GM18907 (cell line): ENCODE results near the gene CDC6.

Experiments used
- ATAC-seq: cut with Tn5 transposase; IDR thresholded peaks from one replicate; pipeline ENCODE4 v1.9.1; 2021; ENCODE audit warnings: mild to moderate bottlenecking, moderate library complexity; ENCODE audit not compliant: unreplicated experiment

The CDC6 gene

DNA sequence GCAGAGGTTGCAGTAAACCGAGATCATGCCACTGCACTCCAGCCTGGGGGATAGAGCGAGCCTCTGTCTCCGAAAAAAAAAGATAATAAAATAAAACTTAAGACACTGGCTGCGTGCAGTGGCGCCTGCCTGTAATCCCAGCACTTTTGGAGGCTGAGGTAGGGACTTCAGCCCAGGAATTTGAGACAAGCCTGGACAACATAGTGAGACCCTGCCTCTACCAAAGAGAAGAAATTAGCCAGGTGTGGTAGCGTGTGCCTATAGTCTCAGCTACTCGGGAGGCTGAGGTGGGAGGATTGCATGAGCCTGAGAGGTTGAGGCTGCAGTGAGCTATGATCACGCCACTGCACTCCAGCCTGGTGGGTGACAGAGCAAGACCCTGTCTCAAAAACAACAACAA is 47.9 kb downstream of the CDC6 start:
- ATAC-seq = no peak

DNA sequence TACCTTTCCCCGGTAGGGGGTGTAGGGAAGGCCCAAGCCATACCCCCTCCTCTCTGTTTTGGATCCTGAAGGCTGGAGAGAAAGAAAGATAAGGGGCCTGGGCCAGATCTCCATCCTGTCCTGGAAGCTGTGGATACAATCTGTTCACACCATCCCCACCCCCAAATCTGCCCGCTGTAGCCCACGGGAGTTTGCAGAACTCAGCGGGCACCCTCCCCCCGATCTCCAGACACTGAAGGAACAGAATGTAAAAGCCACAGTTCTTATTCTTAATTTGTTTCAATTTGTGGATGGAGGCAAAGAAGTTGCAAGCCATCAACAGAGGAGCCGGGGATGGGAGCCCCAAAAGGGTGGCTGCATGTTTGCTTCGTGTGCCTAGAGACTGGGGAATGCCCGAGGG is 49.7 kb downstream of the CDC6 start:
- no peak for ATAC-seq

DNA sequence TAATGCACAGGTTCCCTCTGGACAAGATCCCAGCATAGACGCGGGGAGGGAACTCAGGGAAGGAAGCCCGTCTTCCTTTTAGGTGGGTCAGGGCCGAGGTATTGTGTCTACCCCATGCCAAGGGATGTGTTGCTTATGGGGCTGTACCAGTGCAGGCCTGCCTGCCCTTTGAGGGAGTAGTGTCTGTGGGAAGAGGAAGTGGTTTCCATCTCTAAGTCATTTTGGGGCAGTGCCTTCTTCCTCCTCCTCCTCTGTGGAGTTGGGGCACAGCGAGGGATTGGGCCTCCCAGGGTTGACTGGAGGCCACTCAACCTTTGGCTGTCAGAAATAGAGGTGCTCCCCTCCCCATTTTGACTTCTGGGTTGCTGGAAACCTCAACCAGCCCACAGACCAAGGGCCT is 50.4 kb downstream of the CDC6 start:
- no peak for ATAC-seq

DNA sequence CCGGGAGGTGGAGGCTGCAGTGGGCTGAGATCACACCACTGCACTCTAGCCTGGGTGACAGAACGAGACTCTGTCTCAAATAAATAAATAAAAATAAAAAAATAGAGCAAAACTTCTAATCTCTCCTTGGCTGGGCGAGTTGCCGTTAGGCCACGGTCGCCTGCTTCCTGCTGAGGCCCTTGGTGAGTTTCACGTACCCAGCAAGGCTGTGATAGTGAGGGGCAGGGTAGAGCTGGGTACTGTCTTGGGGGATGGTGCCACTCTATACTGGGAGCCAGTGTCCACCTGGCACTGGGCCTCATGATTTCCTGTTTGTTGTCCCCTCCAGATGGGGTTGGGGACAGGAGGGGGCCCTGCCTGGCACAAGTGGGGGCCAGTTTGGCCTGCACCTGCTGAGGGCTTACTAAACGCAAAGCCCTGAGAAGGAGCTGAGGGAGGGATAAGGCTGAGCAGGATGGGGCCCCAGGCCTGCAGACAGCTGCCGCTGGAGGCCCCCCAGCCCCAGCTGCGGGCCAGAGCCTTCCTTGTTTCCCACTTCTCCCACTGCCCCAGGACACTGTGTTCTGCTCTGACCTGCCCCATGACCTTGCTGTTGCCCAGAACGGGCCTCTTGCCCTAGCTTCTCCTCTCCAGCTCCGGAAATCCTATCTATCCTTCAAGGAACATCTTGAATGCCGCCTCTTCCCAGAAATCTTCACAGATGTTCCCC is 51.4 kb downstream of the CDC6 start:
- no peak for ATAC-seq

DNA sequence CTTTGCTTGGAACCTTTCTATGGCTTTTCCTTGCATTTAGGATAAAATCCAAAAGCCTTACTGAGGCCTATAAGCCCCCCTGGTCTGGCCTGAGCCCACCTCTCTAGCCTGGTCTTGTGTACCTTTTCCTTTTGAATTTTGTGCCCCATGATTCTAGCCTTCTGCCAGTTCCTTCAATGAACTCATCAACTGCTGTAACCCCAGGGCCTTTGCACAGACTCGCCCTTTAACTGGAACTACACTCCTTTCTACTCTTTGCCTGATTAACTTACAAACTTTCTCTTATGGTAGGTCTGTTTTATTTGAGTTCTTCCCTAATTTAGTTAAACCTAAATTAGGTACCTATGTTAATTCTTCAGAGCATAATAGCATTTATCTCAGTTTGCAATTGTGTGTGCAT is 52.6 kb downstream of the CDC6 start:
- ATAC-seq = no peak

DNA sequence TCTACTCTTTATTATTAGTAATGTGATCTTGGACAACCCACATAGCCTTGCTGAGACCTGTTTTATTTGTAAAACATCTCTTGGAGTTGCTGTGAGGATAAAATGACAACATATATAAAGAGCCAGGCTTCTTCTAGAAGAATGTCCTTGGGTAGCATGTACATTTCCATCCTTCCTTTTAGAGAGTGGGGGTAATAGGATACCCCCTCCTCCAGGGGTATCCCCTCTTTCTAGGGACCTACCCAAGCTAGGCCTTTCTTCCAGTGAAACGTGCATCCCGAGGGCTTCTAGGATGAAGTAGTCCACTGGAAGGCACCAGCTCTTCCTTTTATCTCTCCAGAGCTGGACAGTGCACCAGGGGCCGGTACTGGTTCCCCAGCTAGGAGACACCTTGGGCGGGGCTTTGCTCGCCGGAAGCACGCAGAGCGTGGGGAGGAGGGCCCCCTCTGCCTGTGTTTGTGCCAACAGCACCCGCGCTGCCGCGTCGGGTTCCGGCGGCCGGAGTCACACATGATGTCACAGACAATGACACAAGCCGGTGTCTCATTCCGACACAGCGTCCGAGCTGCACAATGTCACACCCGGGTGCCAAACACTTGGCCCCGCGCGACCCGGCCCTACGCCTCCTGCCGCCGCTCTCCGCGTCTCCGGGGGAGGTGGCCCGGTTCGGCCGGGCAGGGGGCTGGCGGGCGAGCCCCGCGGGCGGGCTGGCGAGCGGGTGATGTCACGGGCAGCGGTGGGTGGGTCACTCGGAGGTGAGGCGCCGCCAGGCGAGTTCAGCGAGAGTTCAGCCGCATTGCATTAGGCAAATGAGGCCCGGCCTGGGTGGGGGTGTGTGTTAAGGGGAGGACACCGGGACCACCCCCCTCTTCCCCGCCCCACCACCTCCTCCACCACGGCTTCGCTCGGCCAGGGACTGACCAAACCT is 53.5 kb downstream of the CDC6 start:
- peak; percentile 65 for ATAC-seq

DNA sequence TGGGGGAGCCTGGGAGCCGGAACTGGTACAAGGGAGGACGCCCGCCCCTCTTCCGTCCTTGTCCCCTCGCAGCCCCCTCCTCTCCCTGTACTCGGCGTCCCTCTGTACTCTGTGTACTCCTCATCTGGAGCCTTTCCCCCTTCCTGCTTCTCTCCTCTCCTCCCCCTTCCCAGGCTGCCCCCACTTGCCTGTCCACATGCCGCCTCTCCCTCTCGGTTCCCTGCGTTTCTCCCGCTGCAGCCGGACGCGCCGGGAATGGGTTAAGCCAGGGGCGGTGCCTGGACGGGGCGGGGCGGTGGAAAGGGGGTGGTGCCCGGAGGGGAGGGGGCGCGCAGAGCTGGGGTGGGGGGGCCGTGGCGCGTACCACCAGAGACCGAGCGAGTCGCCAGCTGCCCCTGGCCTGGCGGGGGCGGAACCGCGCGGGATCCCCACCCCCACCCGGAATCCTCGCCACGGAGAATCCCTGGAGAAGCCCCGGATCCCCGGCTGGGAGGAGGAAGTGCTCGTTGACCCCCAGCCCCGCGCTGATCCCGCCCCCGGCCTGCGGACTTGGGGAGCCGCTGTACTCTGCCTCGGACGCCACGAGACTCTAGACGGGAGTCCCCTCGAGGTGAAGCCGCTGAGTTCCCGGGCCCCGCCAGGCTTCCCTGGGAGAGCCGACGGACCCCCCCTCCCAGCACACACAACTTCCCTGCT is 54.3 kb downstream of the CDC6 start:
- ATAC-seq = no peak

DNA sequence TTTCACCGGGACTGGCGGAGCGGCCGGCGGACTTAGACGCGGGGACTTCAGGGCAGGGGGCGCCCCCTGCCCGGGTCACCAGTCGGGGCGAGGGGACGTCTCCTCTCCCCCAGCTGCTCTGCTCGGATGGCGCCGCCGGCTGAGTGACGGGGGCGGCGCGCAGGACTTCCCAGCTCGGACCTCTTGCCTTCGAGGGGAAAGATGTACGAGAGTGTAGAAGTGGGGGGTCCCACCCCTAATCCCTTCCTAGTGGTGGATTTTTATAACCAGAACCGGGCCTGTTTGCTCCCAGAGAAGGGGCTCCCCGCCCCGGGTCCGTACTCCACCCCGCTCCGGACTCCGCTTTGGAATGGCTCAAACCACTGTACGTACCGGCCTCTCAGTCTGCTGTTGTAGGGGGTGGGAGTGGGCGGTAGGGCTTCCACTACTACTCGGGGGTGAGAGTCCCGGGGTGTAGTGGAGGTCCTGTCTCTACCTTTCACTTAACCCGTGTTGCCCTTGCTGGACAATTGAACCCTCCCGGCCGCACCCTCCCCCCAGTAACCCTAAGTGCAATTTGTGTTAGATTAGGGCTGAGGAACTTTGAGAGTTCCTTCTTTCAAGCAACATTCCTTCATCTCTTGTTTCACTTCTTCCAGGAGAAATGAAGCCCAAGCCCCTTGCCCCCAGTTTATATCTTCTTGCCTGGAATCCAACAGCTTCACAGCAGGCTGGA is 55.0 kb downstream of the CDC6 start:
- ATAC-seq = no peak

DNA sequence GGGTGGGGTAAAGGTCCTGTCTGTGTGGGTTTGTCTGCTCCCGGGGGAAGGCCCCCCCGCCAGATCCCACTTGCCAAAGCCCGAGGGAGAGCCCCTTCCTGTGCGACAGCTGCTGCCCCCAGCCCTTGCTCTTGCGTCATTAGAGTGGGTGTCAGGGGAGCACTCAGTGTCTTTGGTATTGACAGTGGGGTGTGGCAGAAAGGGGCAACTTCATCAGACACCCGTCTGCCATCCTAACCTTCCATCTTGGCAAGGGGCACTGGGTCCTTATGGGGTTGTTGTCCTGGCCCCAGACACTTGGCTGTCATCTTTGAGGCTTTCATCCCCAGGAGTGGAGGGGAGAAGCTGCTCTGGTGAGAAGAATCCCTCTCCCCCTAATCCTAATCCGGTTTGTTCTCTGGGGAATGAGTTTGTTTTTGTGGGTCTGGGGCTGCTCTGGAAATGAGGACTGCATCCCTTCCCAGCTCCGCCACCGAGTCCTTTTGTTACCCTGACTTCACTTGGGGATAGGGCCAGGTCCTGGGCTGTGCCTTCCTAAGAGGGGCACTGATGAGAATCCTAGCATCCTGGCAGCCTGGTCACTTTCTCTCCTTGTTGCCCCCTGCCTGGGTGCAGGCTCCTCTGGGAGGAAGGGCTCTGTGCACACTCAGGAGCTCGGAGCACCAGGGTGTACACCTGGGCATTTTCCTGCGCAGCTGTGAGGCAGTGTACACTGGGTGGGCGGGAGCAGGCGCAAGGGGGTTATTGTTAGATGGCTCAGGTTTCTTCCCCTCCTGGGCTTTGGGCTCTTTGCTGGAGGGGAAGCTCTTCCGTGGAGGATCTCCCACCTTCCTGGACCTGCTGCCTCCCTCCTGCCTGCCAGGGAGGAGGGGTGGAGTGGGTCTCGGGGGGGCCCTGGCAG is 55.8 kb downstream of the CDC6 start:
- no peak for ATAC-seq

DNA sequence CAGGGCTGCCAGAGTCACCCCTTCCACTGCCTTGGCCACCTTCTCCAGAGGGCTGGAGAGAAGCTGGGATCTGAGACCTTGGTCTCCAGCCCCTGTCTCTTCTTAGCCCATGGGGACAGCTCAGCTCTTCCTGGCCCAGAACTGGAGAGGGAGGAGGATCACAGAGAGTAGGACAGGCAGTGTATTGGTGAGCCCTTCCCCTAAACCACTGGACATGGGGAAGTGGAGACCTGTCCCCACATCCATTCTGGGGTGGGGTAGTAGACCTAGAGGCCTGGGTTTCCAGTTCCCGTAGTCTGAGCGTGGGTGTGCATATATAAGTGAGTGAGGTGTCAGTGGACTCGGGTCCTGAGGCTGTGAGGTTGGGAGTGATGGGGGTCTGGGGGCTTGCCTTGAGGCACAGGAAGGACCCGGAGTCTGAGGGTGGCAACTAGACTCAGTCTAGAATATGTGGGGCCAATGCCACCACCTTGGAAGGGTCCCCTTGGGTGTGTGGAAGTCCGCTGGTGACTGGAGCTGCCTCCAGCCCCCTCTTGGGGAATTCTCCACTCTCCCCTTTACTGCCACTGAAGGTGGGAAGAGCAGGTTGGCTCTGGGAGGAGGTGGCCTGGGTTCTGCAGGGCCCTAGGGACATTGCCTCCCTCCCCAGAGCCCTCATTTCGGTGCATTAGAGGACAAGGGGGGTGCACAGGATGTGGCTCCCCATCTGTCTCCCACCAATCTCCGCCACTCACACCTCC is 56.9 kb downstream of the CDC6 start:
- ATAC-seq = no peak

DNA sequence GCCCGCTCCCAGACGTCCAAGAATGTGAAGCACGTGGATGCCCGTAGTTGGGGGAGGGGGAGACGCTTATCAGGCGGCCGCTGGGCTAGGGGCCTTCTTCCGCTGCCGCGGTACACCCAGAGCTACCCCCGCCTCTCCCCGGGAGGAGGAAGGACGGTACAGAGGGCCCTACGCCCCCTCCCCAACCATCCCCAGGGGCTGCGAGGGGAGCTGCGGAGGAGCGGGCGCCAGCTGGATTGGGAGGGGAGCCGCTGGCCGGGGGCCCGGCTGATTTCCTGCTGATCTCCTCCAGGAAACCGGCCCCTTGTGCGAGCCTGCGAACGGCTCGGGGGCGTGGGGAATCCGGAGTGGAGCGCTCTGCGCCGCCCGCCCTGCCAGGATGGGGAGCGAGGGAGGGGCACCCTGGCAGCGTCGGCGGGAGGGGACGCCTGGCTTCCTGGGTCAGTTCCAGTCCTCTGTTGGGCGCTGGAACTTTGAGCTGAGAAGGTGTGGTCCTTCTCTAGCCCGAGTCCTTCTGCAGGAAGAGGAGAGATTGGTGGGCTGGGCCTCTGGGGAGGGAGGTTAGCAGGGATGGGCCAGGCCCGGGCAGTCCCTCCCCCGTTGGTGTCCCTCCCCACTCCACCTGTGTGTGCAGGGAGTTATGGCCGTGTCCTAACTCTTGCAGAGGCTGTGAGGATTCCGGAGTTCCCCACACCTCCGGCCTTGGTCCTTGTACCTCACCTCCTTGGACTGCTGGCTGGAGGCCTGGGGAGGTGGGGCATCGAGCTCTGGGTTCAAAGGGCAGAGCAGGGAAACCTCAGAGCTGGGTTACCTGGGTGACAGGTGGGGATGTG is 57.7 kb downstream of the CDC6 start:
- no peak for ATAC-seq

DNA sequence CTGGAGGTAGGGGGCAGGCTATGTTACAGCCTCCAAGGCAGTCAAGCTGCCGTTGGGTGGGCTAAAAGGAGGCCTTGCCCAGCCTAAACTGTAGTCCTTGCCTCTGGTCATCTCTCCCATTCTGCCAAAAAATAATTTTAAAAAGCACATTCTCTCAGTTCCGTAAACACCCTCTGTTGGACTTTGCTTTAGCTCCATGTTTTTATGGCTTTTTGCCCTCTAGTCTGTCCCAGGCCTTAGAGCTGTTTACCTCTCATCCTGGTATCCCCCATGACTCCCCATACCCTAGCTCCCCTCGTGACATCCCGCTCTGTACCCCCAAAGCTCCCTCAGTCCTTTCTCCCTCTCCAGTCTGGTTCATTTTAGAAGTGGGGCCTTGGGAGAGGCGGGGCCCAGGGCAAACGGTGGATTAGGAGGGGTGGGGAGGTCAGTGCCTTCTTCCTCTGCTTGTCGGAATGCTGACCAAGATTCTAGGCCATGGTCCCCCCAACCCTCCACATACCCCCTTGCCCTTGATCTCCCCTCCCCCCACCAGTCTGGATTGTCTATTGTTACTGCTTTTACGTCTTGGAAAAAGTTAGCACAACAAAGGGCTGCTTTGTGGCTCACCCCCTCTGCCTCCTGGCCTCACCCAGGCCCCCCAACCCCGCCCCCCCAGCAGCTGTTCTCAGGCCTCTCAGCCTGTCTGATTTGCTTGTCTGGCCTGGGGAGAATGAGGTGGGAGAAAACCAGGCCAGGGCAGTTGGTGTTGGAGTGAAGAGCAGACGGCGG is 58.5 kb downstream of the CDC6 start:
- ATAC-seq = no peak

DNA sequence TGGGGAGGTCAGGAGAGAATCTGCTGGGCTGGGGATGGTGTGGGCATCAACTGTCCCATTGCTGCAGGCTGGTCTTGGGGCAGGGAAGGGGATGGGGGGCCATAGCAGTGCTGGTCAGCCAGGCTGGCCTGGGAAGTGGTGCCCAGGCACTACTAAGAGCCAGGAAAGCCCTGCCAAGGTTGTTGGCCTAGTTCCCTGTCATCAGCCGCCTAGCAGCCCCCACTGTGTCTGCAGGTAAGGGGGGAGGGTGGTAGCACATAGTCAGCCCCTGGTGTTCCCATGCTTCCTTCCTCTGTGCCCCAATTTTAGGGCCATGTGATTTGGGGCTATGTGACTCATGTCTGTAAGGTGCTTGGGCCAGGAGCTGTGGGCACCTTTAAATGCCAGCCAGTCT is 59.1 kb downstream of the CDC6 start:
- ATAC-seq = no peak

DNA sequence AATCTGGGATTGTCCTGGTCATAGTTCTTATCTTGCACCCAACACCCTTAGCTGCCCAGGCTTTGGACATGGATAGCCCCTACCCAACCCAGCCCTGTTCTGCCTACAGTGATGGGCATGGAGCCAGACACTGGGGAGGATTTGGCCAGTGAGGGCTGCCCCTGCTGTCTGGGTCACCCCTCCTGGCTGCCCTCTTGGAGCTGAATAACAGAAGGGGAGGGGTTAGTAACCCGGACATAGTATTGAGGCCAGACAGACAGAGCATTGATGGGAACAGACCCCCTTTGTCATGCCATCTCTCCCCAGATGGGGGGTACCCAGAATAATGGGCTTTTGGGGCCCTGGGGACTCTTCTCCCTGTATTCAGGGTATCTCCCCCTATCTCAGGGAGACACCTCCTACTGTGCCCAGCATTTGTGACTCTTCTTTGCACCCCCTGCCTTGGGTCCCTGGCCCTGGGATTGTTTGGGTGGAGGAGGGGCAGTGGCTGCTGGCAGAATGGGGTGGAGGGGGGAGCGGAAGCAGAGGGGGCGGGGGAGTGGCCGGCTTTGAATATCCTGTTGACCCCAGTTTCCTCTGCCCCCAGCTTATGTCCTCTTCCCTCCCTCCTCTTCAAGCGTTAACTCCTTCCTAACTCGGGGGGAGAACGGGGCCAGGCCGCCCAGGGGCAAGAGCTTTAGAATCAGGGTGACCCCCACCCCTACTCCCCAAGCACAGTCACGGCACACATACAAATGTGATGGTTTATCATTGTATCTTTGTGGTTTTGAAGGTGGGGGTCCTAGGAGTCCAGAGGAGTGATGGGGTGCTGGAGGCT is 59.8 kb downstream of the CDC6 start:
- no peak for ATAC-seq

DNA sequence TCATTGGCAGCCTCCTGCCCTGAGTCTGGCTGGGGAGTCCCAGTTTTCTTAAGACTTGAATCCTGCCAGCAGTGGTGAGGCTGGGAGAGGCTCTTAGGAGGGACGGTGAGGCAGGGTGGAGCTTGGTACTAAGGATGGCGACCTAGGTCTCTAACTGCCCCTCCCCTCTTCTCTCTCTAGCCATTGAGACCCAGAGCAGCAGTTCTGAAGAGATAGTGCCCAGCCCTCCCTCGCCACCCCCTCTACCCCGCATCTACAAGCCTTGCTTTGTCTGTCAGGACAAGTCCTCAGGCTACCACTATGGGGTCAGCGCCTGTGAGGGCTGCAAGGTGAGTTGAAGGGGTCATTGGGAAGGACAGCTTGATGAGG is 60.4 kb downstream of the CDC6 start:
- ATAC-seq = no peak

DNA sequence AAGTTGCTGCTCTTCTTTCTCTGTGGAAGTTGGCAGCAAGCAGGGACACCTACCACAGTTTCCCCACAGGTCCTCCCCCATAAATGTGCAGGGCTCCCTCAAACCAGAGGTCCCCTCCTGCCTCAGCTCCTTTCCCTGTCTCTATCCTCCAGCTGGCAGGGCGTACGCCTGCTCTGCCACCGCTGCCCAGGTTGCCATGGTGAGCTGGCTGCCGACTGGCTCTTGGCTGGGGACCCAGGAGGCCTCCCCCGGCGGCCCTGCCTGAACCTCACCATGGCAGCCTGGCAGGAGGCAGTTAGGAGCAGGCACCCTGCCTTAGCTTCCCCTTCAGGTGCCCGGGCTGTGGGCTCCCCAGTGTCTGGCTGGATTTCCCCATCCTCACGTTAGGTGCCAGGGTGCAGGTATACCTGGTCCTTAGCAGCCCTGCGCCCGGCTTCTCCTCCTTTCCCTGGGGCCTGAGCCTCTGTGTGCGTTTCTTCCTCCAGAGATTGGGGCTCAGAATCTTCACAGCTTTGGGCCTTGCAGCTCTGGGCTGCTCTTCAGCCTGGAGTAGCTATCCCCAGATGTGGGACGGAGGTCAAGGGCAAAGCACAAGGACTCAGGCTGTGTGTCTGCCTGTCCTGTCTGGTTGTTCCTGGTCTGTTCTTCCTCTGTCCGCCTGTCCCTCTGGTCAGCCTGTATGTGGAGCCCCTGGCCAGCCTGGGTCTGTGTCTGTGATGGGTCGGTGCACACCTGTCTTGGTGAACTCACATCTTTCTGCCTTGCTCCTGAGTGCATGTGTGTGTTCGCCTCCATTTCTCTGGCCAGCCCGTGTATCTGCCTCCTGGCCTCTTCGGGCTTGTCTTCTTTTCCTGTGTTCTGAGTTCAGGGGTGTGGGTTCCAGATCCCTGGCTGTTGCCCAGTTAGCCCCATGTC is 61.1 kb downstream of the CDC6 start:
- no peak for ATAC-seq
